ENCODE data around the gene SPECC1.

SPECC1 gene

GRCh38 chr17:20197272-20197926 is 188.2 kb downstream of the SPECC1 start:
- H3K4me1 ChIP-seq = no peaks in the 10 kb centered on the region
- no peak overlapping the region for H3K4me3 ChIP-seq (ENCODE audit: low read depth, low read length)
- H3K36me3 ChIP-seq = no peaks in the 10 kb centered on the region
- no peaks in the 10 kb centered on the region for H3K27me3 ChIP-seq
- TF ChIP-seq CTCF (IDR thresholded peaks at IDR 0.05; ENCODE audit: low read depth, low read length) = no peak
- DNase-seq = no peak
- no peaks in the 10 kb centered on the region for H3K9me3 ChIP-seq

- no peak overlapping the region for H3K4me3 ChIP-seq (ENCODE audit: low read depth, low read length)
- H3K27me3 ChIP-seq = no peaks in the 10 kb centered on the region
- DNase-seq = no peak
- TF ChIP-seq CTCF (IDR thresholded peaks at IDR 0.05; ENCODE audit: low read depth, low read length) = no peak
- no peaks in the 10 kb centered on the region for H3K4me1 ChIP-seq
- H3K9me3 ChIP-seq = no peaks in the 10 kb centered on the region
- no peaks in the 10 kb centered on the region for H3K36me3 ChIP-seq
Measured at GRCh38 chr17:20200016-20200795, 191.0 kb downstream of the SPECC1 start.

GRCh38 chr17:20200865-20201458 is 191.8 kb downstream of the SPECC1 start:
- no peak overlapping the region for H3K4me3 ChIP-seq (ENCODE audit: low read depth, low read length)
- no peaks in the 10 kb centered on the region for H3K9me3 ChIP-seq
- no peaks in the 10 kb centered on the region for H3K27me3 ChIP-seq
- TF ChIP-seq CTCF (IDR thresholded peaks at IDR 0.05; ENCODE audit: low read depth, low read length) = no peak
- H3K36me3 ChIP-seq = no peaks in the 10 kb centered on the region
- DNase-seq = no peak
- no peaks in the 10 kb centered on the region for H3K4me1 ChIP-seq

- no peak for TF ChIP-seq CTCF (IDR thresholded peaks at IDR 0.05; ENCODE audit: low read depth, low read length)
- Histone ChIP-seq H3K4me3 (ENCODE audit: low read depth, low read length) (no peak overlapping the region), H3K27me3 (no peaks in the 10 kb centered on the region), H3K36me3 (no peaks in the 10 kb centered on the region), H3K9me3 (no peaks in the 10 kb centered on the region), H3K4me1 (no peaks in the 10 kb centered on the region)
- DNase-seq = no peak
Measured at GRCh38 chr17:20202141-20202621, 193.0 kb downstream of the SPECC1 start.

- no peak for DNase-seq
- Histone ChIP-seq H3K36me3 (no peaks in the 10 kb centered on the region), H3K4me1 (no peaks in the 10 kb centered on the region), H3K27me3 (no peaks in the 10 kb centered on the region), H3K9me3 (no peaks in the 10 kb centered on the region), H3K4me3 (ENCODE audit: low read depth, low read length) (no peak overlapping the region)
- TF ChIP-seq CTCF (IDR thresholded peaks at IDR 0.05; ENCODE audit: low read depth, low read length) = no peak
Measured at GRCh38 chr17:20203018-20203417, 193.9 kb downstream of the SPECC1 start.

Measured in BE2C (cell line).